Limb (tissue), 2 donors: Measurements from ENCODE around the gene INSIG2.
A peak's percentile ranks its signal among the peaks of the same experiment; 100 is the strongest.

Source experiments
- DNase-seq, 2 donors: peaks; one replicate each; pipeline ENCODE4 v3.0.0-alpha.2; 2016; ENCODE audit errors: extremely low spot score in 2 of 2

The INSIG2 gene

DNA sequence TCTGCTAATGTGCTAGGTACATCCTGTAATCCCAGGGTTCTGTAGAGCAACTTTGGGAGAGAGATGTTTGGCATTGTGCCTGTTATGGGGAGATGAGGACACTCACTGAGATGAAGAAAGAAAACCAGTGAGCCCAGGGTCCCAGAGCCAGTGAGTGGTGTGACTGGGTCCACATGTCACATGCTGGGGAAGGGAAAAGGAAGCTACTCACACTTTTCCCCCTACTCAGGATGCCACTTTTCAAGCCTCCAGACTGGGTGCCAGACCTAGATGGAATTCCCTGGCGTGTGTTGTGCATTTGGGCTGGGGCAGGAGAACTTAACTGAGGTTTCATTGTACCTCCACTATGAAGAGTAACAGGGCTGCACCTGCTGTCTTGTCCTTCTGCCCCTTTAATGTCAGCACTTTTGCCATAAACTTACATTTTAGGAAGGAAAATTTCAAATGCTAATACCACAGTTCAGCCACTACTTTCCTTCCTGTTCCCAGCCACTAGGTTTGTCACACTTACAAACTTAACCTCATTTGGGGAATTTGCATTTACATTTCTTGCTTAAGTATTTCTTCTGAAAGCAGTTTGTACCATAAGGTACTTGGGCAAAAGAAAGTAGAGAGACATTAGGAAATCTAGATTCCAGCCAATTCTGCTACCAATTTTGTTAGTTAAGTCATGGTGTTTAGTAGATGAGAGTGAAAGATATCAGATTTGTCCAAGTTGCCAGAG, 10.2 kb downstream of the INSIG2 start:
- DNase-seq = no peak

DNA sequence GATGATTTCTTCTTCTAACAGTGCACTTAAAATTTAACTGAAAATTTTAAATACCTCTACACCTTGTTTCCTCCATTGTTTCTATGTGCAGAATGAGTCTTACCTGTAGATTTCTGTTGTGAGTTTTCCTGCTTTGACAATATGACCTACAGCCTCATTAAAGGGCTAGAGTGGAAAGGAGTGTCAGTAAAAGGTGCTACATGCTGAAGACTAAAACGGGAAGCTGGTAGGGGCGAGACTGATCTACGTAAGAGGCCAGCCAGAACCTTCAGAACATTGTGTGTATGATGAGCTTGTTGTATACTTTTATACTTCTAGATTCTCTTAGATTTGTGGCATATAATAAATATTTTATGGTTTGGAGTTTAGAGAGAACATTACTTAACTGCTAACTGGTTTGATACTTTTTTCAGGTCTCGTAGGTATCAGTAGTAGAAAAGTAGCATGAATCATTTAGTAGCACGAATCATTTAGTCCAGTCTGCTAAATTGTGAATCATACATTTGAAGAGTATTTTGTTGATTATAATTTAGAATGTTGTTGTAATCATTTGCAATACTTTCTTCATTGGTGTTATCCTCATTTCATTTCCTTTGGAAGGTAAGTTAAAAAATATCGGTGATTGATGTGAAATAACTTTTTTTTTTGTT, 14.3 kb downstream of the INSIG2 start:
- DNase-seq = no peak

DNA sequence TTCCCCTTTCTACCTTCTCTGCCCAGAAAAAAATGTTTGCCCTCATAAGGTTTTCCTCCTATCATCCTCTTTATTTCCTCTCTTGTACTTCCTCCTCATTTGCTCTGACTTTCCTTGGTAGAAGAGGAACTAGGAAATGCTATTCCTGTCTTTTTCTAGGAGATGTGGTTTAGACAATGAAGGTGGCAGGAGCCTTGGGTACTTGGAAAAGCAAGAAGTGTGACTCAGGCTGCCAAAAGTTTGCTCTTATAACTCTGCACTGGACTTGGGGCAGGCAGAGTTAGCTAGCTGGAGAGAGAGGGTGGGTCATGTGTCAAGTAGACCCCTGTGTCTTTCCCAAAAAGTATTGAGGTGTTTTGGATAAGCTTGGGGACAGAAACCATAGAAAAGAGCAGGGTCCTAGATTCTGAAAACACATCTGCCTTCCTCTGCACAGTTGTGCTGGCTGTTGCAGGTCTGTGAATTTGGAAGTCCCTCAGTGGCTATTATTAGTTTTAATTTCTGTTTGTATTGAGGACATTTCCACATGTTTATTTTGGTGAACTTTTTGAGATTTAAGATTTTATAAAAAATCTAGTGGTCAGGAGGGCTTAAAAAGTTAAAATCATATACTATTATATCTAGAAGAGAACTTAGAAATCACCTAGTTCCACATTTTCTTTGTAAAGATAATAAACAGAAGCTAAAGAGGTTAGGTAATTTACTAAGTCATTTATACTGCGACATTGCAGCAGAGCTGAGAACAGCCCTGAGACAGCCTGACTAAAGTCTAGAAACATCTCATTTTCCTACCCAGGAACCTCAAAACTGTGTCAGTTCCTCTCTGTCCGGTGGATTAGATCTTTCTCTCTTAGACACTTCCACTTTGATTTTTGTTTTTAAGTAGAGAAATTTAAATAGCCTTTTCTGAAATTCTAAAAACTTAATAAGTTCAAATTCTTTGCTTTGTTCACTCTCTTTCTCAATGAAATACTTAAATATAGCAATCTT, 16.0 kb downstream of the INSIG2 start:
- DNase-seq = no peak

DNA sequence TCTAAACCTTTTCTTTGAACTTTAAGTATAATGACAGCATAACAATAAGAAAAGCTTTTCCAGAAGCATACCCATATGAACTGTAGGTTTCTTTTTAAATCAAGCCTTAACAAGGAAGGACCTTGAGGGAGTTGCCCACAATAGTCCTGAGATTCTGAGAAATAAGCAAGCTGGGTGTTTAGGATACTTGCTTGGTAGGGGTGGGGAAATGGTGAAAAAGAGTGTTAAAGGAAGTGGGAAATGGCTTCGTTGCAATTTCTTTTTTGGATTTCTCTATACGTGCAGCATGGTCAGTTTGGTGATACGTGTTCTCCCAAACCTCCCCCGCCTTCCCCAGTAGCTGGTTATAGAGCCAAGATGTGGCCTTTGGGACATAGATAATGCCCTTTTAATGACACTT, 17.2 kb downstream of the INSIG2 start:
- DNase-seq = no peak

DNA sequence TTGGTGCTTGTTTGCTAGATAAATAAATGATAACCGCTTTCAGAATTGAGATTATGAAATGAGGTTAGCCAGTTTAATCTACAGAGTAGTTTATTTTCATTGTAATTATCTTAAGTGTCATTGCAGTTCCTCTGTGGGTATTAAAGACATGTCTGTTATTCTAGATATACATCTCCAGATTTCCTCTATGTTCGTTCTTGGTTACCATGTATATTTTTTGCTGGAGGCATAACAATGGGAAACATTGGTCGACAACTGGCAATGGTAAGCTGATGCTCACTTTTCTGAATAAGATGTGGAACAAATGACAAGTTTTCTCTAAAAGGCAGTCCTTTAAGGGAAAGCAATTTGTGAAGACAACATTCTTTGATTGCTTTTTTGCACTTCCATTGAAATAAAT, 18.7 kb downstream of the INSIG2 start:
- no peak for DNase-seq

DNA sequence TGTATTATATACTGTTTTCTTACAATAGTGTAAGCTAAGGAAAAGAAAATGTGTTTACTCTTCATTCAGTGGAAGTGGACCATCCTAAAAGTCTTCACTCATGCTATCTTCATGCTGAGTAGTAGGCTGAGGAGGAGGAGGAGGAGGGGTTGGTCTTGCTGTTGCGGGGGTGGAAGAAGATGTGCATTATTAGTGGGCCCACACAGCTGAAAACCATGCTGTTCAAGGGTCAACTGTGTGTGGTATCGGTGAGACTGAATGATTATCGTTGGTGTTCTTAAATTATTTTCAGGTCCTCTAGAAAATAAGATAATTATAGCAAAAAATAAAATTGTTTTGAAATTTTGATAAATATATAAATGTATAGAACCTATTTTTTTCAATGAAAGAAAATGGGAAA, 22.0 kb downstream of the INSIG2 start:
- DNase-seq = no peak

DNA sequence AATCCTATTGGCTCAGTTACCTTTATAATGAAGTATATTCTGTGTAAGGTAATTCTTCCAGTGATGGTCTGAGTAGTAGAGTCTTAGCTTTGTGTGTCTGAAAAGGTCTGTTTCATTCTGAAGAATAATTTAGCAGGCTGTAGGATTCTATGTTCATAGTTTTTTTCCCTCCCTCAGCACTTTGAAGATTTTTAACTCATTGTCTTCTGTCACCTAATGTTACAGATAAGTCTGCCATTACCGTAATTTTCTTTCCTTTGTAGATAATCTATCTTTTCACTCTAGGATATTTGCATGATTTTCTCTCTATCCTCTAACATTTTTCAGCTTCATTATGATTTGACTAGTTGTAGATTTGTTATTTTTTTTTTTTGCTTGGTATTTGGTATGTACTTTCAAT, 22.7 kb downstream of the INSIG2 start:
- no peak for DNase-seq

DNA sequence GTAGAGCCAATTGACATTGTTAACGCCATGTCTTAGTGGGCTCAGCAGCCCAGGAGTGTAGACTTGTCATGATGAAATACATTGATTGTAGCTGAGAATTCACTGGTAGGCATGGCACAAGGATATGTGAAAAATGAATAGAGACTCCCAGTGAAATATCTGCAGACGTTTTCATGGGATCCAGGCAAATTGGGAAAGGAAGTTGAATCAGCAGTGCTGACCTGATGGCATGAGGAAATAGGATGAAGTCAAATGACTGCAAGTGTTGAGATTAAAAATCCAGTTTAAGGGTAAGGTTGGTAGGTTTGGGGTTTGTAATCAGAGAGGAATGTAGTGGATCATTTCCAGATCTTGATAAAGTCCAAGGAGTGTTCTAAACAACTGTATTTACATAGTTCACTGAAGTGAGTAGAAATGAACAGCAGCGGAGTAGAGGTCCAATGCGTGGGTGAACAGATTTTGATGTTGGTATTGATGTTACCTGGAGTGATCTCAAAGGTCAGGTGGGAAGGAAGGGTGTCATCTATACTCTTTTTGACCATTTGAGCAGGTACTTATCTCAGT, 24.6 kb downstream of the INSIG2 start:
- DNase-seq = no peak

DNA sequence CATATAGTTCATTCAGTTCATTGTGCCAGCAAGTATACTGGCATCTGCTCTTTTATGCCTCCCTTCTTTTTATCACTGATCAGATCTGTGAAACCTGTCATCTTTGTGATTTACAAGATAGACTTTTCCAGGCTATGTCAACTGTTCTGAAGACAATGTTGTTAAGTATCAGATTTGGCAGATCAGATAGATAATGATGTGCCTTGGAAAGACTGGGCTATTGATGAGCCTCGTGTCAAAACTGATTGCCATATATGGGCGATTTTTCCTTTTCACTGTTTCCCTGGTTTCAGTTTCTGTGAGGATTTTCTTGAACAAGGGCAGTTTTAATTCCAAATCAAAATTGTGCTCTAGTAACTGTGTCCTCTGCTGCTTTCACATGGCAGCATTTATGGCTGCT, 26.6 kb downstream of the INSIG2 start:
- DNase-seq = no peak

DNA sequence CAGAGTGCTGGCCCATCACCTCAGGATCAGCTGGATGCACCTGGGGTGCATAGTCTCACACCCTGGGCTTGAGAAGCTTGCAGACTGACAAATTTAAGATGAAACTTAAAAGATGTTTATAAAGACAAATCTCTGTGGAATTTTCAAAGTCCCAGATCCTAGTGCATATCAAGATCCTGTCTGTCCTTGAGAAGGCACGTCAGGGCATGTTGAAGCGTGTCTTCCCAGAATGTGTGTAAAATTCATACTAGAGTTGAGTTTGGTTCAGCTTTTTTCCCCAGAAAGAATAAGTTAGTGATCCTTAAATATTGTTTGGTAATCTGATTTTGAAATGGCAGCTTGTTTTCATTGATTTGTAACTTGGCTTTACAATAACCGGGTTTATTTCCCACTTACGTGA, 27.5 kb downstream of the INSIG2 start:
- no peak for DNase-seq

DNA sequence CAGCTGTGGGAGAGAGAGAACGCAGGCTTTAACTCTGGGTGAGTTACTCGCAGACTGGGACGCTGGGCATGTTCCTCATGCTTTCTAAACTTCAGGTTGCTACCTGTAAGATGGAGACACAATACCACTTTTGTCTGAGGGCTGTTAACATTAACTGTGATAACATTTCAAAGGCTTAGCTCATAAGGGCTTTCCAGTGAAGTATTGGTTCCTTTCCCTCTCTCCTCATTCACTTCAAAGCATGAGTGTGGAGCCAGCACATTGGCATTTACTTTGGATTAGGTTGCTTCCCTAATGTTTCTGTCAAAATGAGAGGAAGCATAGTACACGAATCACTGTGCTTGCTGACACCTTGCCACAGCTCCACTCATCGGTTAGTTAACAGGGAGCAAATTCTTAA, 30.2 kb downstream of the INSIG2 start:
- no peak for DNase-seq

DNA sequence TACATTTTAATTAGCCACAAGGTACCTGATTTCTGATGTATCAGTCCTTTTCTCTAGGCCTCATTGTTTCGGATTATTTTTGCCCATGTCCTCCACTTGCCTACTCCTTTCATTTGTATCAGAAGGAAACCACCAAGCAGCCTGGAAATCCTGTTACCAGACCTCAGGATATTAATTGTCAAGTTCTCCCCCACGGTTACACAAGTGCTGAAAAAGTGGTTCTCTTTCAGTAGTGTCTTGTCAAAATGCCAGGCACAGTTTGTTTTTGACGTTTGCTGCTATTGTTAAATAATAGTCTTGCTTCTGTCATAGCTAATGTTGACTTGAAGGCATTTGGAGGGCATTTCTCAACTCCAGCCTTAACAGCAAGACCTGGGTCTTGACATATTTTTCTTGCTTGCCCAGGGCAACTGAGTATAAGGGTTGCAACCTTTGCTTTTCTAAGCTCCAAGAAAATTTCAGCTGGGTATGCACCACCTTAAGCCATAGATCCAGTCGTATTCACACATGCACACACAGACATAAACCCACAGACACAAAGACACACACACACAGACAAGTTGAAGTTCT, 31.0 kb downstream of the INSIG2 start:
- DNase-seq = no peak

DNA sequence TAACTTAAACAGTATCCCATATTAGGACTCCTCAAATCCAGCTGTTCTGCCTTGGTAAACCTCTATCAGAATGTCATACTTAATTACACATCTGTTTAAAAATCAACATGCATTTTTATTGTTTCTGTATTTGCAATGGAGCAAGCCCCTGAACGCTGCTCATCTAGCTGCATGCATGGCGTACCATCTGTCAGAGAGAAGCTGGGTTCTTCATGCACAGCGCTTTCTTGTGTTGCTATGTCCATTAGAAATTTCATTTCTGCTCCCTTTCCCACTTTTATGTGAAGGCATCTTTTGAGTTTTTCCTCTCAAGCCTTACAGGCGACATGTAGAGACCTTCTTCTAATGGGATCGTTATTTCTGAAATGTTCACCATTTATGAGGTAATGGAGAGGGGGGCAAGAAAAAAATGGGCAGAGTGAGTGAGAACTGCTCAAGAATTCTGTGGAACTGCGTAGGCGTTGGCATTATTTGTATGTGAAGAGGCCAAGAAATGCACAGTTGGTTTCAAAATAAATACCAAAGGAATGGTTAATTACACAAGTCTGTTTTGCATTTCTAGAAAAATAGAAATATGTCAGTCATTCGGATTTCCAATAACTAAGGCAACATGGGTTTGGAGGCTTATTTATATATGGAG, 31.6 kb downstream of the INSIG2 start:
- no peak for DNase-seq

DNA sequence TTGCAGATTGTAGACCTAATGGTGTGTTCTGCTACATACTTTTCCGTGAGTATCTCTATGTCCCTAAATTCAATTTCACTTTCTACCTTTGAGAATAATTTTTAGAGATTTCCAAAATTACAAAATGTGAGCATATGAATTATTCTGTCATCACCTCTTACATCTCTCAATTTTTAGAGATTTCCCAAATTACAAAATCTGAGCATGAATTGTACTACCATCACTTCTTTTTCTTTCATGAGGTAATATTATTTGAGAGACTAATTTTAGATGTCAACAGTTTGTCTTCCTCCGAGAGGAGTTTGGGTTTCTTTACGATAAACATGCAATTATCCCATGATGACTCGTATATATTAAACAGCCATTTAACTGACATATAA, 32.1 kb downstream of the INSIG2 start:
- DNase-seq = no peak

DNA sequence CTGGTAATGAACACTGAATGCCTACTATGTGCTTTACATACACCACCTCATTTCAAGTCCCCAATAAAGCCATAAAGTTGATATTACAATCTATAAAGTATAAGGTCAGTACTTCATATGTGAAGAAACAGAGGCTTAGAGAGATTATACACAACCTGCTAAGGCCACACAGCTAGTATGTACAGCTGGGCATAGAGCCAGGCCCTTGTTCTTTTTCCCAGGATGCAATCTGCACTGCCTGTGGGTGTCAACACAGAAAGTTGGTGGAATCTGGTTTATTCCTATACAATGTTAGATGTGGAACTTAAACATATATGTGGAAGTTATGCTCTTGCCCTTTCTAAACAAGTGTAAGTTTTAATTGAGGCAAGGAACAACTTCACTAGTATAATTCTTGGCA, 32.8 kb downstream of the INSIG2 start:
- no peak for DNase-seq

DNA sequence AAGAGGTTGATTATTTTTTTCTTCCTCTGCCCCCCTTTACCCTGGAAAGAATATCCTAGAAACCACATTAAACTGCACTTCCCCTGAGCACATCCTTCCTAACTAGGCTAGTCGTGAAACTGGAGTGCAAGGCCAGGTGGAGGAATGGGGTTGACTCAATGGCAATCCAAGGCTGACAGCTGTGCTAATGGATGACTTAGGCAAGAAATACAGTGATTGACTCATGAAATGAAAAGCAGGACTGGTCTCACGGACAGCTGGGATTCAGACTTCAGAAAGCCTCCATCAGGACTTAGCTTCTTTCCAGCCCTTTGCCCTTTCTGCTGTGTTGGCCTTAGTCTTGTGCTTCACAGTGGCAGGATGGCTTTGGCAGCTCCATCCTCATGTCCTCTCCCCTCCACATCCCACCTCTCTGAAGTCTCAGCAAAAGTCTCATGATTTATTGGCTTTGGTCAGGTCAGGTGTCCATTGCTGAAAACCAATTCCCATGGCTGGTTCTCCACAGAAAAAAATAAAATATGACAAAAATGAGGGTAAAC, 33.8 kb downstream of the INSIG2 start:
- no peak for DNase-seq

DNA sequence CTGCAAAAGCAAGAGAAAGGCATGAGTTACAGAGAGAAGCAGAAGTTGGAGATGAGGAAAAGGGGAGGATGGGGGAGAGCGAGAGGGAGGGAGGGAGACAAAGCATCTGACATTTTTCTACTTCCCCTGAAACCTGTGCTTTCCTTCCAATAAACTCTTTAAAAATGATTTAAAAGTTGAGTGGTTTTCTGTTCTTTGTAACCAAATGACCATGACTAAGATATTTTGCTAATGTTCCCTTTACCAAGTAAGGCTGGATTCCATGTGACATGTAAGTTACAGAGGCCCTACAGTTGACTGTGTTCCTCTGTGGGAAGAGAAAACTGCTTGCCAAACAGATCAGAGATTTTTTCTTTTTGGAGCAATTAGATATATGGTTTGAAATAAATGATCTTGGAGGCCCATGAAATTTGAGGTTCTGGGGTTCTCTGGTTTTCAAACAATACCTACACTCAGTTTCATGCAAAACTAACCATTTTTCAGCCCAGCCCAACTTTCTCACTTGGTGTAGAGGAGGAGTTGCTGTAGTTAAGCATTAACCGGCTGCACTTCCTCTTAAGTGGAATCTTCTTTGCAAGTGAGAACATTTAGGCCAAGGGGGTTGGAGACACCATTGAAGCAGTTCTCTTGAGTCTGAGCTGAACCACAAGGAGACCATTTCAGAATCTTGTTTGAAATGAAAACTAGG, 34.5 kb downstream of the INSIG2 start:
- no peak for DNase-seq

DNA sequence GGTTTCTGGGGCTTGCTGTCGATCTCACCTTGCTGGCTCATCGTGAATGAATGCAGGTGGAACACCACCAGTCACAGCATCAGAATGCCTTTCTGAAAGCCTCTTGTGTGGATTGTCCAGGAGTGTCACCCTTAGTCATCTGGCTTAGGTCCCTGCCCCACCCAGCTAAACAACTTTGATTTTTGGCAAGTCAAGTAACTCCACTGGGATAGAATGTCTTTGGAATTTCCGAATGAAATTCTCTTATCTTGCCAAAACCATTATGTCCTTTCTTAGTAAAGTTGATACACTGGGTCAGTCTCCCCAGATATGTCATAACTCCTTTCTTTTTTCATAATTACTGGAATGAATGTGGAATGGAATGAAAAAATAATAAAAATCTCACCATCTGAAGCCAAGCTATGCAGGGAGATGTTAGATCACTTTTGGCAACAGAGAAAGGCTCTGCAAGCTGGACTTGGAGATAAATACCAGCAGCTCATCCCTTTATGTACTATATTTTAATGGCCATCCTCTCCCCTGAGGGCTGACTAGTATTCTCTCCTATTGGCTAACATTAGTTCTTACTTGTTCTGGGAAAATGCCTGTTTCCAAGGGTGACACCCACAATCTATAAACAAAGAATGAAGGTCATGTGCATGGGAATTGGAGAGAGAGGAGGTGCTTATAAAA, 35.4 kb downstream of the INSIG2 start:
- DNase-seq = peak in 1 of 2 donors; percentile 70

DNA sequence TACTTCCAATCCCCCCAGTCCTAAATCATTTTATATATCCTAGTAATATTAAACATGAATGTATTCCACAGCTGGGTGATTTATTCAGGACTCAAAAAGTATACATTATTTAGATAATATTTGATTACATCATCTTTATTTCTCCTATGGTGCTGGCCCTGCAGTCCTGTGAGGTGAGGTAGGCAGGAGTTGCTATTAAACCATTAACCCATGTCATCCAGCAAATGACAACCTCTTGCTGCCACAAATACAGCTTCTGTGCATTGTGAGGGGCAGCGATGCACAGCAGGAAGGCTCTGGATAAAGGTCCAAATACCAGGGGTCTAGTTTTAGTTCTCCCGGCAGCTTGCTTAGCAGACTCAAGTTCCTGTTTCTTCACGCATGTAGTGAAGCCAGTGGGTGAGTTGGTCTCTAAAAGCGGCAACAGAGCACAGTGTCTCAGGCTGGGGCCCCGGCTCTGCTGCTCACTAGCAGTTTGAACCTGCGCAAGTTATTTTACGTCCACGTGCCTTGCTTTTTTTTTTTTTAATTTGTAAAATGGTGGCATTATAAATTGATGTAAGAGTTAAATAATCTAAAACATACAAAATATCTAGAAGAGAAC, 36.1 kb downstream of the INSIG2 start:
- no peak for DNase-seq
